Measurements from ENCODE around the gene SLC25A1. TPM values are rescaled to one million over a fixed set of nuclear protein-coding genes. Genes with fewer than 3 reads are reported as not detected.

SLC25A1 gene
- polyA plus RNA-seq, 1 of the 3 experiments (the other 2 are of a cell fraction), result 44.7 TPM

DNA sequence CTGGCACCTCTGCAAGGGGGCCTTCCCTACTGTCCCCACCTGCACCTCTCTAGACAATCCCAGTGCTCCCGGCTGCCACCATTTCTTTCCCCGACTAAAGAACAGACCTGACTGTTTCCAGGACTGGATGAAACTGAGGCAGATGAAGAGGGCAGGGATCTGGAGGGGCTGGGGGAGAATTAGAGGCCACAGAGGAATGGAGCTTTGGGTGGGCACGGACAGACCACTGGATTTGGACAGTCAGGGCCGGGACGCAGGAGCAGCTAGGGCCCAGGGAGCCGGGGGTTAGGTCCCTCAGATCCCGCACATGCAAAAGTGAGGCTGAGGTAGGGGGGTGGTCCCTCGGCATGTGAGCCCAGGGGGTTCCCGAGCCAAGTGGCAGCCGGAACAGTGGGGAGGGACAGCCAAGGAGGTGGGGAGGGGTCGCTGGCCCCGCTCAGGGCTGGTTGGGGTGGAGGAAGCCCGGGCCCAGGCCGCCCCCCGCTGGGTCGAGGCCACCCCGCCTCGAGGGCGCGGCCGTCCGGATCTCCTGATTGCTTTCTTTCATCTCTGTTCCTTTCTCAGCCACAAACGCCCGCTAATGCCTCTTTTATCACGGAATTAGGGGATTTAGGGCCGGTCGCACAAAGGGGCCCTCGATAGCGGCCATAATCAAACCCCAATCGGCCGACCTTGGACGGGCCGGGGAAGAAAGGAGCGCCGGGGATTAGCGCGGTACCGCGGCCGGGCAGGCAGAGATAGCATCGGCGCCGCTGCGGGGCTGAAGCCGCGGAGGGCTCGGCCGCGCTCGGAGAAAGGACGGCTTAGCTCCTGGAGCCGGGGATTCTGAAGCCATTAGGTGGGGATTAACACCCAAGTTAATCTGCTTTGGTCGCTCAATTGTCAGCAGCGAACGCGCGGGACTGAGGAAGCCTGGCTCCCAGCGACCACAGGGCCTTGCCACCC lies 9.3 kb downstream of the SLC25A1 start:
- TF ChIP-seq GATA2 (CRISPR knock-in tag; IDR thresholded peaks at IDR 0.05), result 0 out of 2 replicates have a peak, but pooled peaks have one; percentile 7
- no peak for TF ChIP-seq FOSL2 (IDR thresholded peaks at IDR 0.05; ENCODE audit: borderline replicate concordance, low read depth)
- WGBS (ENCODE audit: low lambda C conversion rate), result 21% methylated on average over 31 of the region's 58 CpGs
- ChIA-PET CTCF (interaction anchor here (1.2 to 1.8 kb wide), 3 partner anchors 10 to 510 kb away, joined by 3 to 7 read pairs (median 4); partner anchors contain the start of gene ESS2), POLR2A (no interaction called here)
- peaks cover 29% of the 10 kb centered on the region for H3K79me2 ChIP-seq (ENCODE audit: insufficient read depth)
- H3K27ac ChIP-seq (ENCODE audit: low read depth in 2 of 2, low read length in 1 of 2), result no peak overlapping the region
- peaks cover 39% of the 10 kb centered on the region for H3K27me3 ChIP-seq (ENCODE audit: insufficient read depth)
- H3K4me1 ChIP-seq (ENCODE audit: control insufficient read depth in 1 of 2, insufficient read depth in 2 of 2, low read depth in 1 of 2, low read length in 1 of 2), result peaks cover 15 to 32% of the 10 kb centered on the region in 2 experiments
- H3K4me2 ChIP-seq, result no peak overlapping the region
- peak; percentile 60 for DNase-seq
- H4K20me1 ChIP-seq (ENCODE audit: insufficient read depth), result 0 out of 2 replicates have a peak, but pooled peaks cover 6% of the 10 kb centered on the region
- no peaks in the 10 kb centered on the region for H3F3A ChIP-seq (replicated peaks; ENCODE audit: insufficient read depth)
- H3K9me2 ChIP-seq, result no peaks in the 10 kb centered on the region
- H3K36me3 ChIP-seq (replicated peaks in 1 of 2; ENCODE audit: control insufficient read depth in 1 of 2, insufficient read depth in 2 of 2, low read length in 1 of 2), result no peaks in the 10 kb centered on the region
- H3K9ac ChIP-seq, result no peak overlapping the region
- peak overlapping the region; percentile 59; the same call in 1 of the 2 replicates for H2AFZ ChIP-seq (ENCODE audit: low read depth)
- H3K9me3 ChIP-seq, result no peaks in the 10 kb centered on the region
- peak overlapping the region in 1 of 2 experiments; percentile 21; a peak in 1 of 4 replicates for H3K4me3 ChIP-seq (ENCODE audit: low read depth in 2 of 2, low read length in 1 of 2)

DNA sequence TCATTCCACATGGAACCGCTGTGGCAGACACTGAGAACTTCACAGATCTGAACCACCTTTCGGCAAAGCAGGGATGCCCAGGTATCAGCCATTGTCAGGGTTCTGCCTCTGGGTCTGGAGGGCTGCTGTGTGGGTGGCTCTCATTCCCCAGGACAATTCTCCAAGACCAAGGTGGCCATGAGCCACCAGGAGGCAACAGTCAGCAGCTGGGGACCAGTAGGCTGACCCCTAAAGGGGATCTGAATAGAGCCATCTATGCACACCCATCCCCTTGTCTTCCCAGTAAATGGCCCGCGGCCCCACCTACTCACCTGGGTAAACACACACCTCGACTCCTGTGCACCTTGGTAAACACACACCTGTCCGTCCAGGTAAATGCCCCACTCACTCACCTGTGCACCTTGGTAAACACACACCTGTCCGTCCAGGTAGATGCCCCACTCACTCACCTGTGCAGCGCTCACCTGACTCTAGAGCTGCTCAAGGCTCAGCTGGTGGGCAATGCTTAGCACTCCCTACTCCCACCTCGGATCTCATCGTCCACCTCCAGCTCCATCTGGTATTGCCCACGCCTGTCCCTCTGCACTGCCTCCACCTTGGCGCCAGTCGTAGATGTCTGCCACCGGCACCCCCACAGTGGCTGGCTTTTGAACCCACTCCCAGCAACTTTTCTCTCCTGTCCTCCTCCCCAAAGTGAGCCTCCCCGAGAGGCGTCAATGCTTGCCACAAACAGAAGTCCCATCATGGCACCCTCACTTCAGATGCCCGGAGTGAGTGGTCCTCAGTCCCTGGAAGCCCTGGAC lies 10.2 kb downstream of the SLC25A1 start:
- Histone ChIP-seq H3K4me2 (no peak overlapping the region), H3K36me3 (replicated peaks in 1 of 2; ENCODE audit: control insufficient read depth in 1 of 2, insufficient read depth in 2 of 2, low read length in 1 of 2) (no peaks in the 10 kb centered on the region), H3K9me3 (no peaks in the 10 kb centered on the region), H2AFZ (ENCODE audit: low read depth) (no peak overlapping the region), H3F3A (replicated peaks; ENCODE audit: insufficient read depth) (no peaks in the 10 kb centered on the region), H3K27ac (ENCODE audit: low read depth in 2 of 2, low read length in 1 of 2) (no peak overlapping the region), H3K79me2 (ENCODE audit: insufficient read depth) (peaks cover 19% of the 10 kb centered on the region), H3K4me1 (ENCODE audit: control insufficient read depth in 1 of 2, insufficient read depth in 2 of 2, low read depth in 1 of 2, low read length in 1 of 2) (peaks cover 9 to 22% of the 10 kb centered on the region in 2 experiments), H3K9ac (no peak overlapping the region), H3K27me3 (ENCODE audit: insufficient read depth) (peaks cover 39% of the 10 kb centered on the region), H3K9me2 (no peaks in the 10 kb centered on the region), H4K20me1 (ENCODE audit: insufficient read depth) (no peaks in the 10 kb centered on the region), H3K4me3 (ENCODE audit: low read depth in 2 of 2, low read length in 1 of 2) (no peak overlapping the region)
- no peak for DNase-seq
- TF ChIP-seq, protein P1, sequence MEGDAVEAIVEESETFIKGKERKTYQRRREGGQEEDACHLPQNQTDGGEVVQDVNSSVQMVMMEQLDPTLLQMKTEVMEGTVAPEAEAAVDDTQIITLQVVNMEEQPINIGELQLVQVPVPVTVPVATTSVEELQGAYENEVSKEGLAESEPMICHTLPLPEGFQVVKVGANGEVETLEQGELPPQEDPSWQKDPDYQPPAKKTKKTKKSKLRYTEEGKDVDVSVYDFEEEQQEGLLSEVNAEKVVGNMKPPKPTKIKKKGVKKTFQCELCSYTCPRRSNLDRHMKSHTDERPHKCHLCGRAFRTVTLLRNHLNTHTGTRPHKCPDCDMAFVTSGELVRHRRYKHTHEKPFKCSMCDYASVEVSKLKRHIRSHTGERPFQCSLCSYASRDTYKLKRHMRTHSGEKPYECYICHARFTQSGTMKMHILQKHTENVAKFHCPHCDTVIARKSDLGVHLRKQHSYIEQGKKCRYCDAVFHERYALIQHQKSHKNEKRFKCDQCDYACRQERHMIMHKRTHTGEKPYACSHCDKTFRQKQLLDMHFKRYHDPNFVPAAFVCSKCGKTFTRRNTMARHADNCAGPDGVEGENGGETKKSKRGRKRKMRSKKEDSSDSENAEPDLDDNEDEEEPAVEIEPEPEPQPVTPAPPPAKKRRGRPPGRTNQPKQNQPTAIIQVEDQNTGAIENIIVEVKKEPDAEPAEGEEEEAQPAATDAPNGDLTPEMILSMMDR (IDR thresholded peaks at IDR 0.05), result peak; percentile 13; the same call in 1 of the 2 replicates
- no peak for TF ChIP-seq PBX3 (IDR thresholded peaks at IDR 0.05)
- 38% methylated on average over 15 of the region's 17 CpGs for WGBS (ENCODE audit: low lambda C conversion rate)
- CTCF ChIA-PET, result interaction anchor here (1.1 to 2.8 kb wide), 3 partner anchors 11 to 511 kb away, joined by 4 to 10 read pairs (median 4); partner anchors contain the start of gene ESS2
- POLR2A ChIA-PET, result no interaction called here
